ENCODE measurements around the gene MYCN.

The MYCN gene

DNA sequence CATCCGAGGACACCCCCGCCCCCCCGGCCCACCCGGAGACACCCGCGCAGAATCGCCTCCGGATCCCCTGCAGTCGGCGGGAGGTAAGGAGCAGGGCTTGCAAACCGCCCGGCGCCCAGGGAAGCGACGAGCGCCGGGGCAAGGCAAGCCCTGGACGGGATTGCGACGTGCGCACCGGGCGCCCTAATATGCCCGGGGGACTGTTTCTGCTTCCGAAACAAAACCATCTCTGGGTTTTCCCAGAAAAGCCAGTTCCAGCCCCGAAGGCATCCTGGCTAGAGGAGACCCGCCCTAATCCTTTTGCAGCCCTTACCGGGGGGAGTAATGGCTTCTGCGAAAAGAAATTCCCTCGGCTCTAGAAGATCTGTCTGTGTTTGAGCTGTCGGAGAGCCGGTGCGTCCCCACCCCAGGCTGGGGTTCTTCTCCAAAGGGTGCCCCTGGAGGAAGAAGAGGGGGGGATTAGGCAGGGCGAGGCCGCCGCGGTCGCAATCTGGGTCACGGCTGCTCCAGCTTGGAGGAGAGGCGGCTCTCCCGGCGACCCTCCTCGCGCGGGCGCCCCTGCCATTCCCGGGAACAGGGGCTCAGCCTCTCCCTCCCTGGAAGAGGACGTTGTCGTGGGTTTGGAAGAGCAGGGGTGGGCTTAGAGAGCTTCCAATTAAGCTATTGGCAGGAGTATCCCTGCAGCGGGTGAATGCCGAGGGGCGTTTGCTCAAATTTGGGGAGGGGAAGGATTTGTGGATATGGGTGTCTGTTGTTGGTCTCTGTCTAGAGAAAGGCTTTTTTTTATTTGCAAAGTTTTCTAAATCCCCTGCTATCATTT is 521 bp downstream of the MYCN start:
- peaks cover 11 to 41% (median 34%) of the 10 kb centered on the region in 4 experiments for H3K4me1 ChIP-seq (ENCODE audit: control extremely low read depth in 1 of 4, control insufficient read depth in 4 of 4, insufficient read depth in 4 of 4, low read length in 3 of 4)
- peak overlapping the region; percentile 43 to 50 for H3K27ac ChIP-seq (ENCODE audit: insufficient read depth in 1 of 2, low read depth in 1 of 2, low read length in 2 of 2, poor library complexity in 1 of 2, severe bottlenecking in 2 of 2)
- CTCF ChIA-PET: interaction anchor here (0.7 to 4.6 kb wide), 27 partner anchors 9 to 815 kb away, joined by 3 to 80 read pairs (median 5); no protein-coding TSS in a partner anchor
- H3K27me3 ChIP-seq (replicated peaks in 2 of 5; ENCODE audit: control insufficient read depth in 4 of 5, insufficient read depth in 5 of 5, low read length in 4 of 5): peaks cover 0 to 2% (median 0%) of the 10 kb centered on the region in 5 experiments
- 0% methylated on average over 43 of the region's 52 CpGs for WGBS (ENCODE audit: insufficient coverage)
- H3K36me3 ChIP-seq (ENCODE audit: control insufficient read depth in 4 of 4, insufficient read depth in 4 of 4, low read length in 3 of 4): peaks cover 5 to 30% (median 19%) of the 10 kb centered on the region in 4 experiments
- peak overlapping the region; percentile 82 to 99 (median 95) for H3K4me3 ChIP-seq (ENCODE audit: control insufficient read depth in 1 of 7, extremely low read depth in 1 of 7, insufficient read depth in 4 of 7, low read depth in 2 of 7, low read length in 6 of 7)
- POLR2A ChIA-PET: interaction anchor here (1.1 to 2.3 kb wide), 5 partner anchors 8 to 566 kb away, joined by 3 to 12 read pairs (median 4); no protein-coding TSS in a partner anchor
- no peaks in the 10 kb centered on the region for H3K9me3 ChIP-seq (ENCODE audit: control extremely low read depth in 1 of 5, control insufficient read depth in 4 of 5, insufficient read depth in 2 of 5, low read depth in 1 of 5, low read length in 4 of 5)
- DNase-seq: peak in 2 of 3 donors; percentile 33 to 48

DNA sequence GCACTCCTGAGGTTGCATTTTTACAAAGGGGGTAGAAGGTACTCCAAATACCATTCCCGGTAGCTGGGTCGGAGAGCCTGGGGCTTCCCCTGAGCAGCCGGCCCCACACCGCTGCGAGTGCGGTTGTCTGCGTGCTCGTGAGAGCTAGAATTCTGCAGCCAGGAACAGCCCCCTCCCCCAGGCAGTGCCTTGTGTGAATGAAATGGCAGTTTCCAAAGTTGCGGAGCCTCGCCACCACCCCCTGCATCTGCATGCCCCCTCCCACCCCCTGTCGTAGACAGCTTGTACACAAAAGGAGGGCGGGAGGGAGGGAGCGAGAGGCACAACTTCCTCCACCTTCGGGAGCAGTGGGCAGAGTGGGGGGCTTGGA is 1.1 kb downstream of the MYCN start:
- ChIA-PET CTCF (interaction anchor here (1.0 to 4.6 kb wide), 16 partner anchors 10 to 815 kb away, joined by 3 to 80 read pairs (median 4); no protein-coding TSS in a partner anchor), POLR2A (interaction anchor here (1.0 to 2.3 kb wide), 6 partner anchors 9 to 537 kb away, joined by 3 to 12 read pairs (median 4); no protein-coding TSS in a partner anchor)
- WGBS (ENCODE audit: insufficient coverage): 0% methylated on average over 1 of the region's 14 CpGs
- peaks cover 0 to 2% (median 0%) of the 10 kb centered on the region in 5 experiments for H3K27me3 ChIP-seq (replicated peaks in 2 of 5; ENCODE audit: control insufficient read depth in 4 of 5, insufficient read depth in 5 of 5, low read length in 4 of 5)
- peak; percentile 76 to 92 (median 91) for DNase-seq
- H3K4me3 ChIP-seq (ENCODE audit: control insufficient read depth in 1 of 7, extremely low read depth in 1 of 7, insufficient read depth in 4 of 7, low read depth in 2 of 7, low read length in 6 of 7): peak overlapping the region; percentile 82 to 99 (median 95)
- H3K4me1 ChIP-seq (ENCODE audit: control extremely low read depth in 1 of 4, control insufficient read depth in 4 of 4, insufficient read depth in 4 of 4, low read length in 3 of 4): peaks cover 11 to 41% (median 37%) of the 10 kb centered on the region in 4 experiments
- H3K27ac ChIP-seq (ENCODE audit: insufficient read depth in 1 of 2, low read depth in 1 of 2, low read length in 2 of 2, poor library complexity in 1 of 2, severe bottlenecking in 2 of 2): peak overlapping the region in 1 of 2 experiments; percentile 43
- H3K36me3 ChIP-seq (ENCODE audit: control insufficient read depth in 4 of 4, insufficient read depth in 4 of 4, low read length in 3 of 4): peaks cover 9 to 36% (median 22%) of the 10 kb centered on the region in 4 experiments
- no peaks in the 10 kb centered on the region for H3K9me3 ChIP-seq (ENCODE audit: control extremely low read depth in 1 of 5, control insufficient read depth in 4 of 5, insufficient read depth in 2 of 5, low read depth in 1 of 5, low read length in 4 of 5)

DNA sequence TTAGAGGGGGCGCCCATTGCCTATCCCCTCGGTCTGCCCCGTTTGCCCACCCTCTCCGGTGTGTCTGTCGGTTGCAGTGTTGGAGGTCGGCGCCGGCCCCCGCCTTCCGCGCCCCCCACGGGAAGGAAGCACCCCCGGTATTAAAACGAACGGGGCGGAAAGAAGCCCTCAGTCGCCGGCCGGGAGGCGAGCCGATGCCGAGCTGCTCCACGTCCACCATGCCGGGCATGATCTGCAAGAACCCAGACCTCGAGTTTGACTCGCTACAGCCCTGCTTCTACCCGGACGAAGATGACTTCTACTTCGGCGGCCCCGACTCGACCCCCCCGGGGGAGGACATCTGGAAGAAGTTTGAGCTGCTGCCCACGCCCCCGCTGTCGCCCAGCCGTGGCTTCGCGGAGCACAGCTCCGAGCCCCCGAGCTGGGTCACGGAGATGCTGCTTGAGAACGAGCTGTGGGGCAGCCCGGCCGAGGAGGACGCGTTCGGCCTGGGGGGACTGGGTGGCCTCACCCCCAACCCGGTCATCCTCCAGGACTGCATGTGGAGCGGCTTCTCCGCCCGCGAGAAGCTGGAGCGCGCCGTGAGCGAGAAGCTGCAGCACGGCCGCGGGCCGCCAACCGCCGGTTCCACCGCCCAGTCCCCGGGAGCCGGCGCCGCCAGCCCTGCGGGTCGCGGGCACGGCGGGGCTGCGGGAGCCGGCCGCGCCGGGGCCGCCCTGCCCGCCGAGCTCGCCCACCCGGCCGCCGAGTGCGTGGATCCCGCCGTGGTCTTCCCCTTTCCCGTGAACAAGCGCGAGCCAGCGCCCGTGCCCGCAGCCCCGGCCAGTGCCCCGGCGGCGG is 1.7 kb downstream of the MYCN start:
- Histone ChIP-seq H3K36me3 (ENCODE audit: control insufficient read depth in 4 of 4, insufficient read depth in 4 of 4, low read length in 3 of 4) (peaks cover 9 to 42% (median 27%) of the 10 kb centered on the region in 4 experiments), H3K4me1 (ENCODE audit: control extremely low read depth in 1 of 4, control insufficient read depth in 4 of 4, insufficient read depth in 4 of 4, low read length in 3 of 4) (peaks cover 11 to 41% (median 37%) of the 10 kb centered on the region in 4 experiments), H3K27me3 (replicated peaks in 2 of 5; ENCODE audit: control insufficient read depth in 4 of 5, insufficient read depth in 5 of 5, low read length in 4 of 5) (peaks cover 0 to 2% (median 0%) of the 10 kb centered on the region in 5 experiments), H3K27ac (ENCODE audit: insufficient read depth in 1 of 2, low read depth in 1 of 2, low read length in 2 of 2, poor library complexity in 1 of 2, severe bottlenecking in 2 of 2) (peak overlapping the region in 1 of 2 experiments; percentile 34), H3K4me3 (ENCODE audit: control insufficient read depth in 1 of 7, extremely low read depth in 1 of 7, insufficient read depth in 4 of 7, low read depth in 2 of 7, low read length in 6 of 7) (peak overlapping the region; percentile 74 to 99 (median 95)), H3K9me3 (ENCODE audit: control extremely low read depth in 1 of 5, control insufficient read depth in 4 of 5, insufficient read depth in 2 of 5, low read depth in 1 of 5, low read length in 4 of 5) (no peaks in the 10 kb centered on the region)
- under 1% methylated on average over 87 of the region's 98 CpGs for WGBS (ENCODE audit: insufficient coverage)
- peak in 1 of 3 donors; percentile 35 for DNase-seq
- ChIA-PET POLR2A (interaction anchor here (1.0 to 2.3 kb wide), 6 partner anchors 8 to 537 kb away, joined by 3 to 12 read pairs (median 4); no protein-coding TSS in a partner anchor), CTCF (interaction anchor here (0.9 to 4.6 kb wide), 16 partner anchors 10 to 814 kb away, joined by 3 to 80 read pairs (median 4); no protein-coding TSS in a partner anchor)

DNA sequence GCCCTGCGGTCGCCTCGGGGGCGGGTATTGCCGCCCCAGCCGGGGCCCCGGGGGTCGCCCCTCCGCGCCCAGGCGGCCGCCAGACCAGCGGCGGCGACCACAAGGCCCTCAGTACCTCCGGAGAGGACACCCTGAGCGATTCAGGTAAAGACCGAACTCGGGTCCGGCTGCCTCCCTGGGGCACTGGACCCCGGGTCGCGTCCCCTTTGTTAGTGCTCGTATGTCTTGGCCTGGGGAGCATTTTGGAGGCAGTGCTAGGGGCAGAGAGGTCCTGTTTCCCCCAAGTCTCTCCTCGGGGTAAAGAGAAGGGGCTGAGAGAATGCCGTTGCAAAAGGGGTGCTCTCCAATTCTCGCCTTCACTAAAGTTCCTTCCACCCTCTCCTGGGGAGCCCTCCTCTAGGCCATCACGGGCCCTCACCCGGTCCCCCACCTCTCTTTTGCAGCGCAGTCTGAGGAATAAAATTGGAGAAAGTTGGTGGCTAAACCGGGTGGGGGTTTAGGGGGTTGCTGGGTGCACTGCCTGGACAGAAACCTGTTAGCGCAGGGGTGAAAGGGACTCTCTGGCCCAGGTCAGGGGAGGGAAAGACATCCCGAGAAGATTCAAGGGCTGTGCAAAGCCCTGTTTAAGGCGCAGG is 2.5 kb downstream of the MYCN start:
- CTCF ChIA-PET: interaction anchor here (0.8 to 4.6 kb wide), 18 partner anchors 10 to 575 kb away, joined by 3 to 80 read pairs (median 4); no protein-coding TSS in a partner anchor

DNA sequence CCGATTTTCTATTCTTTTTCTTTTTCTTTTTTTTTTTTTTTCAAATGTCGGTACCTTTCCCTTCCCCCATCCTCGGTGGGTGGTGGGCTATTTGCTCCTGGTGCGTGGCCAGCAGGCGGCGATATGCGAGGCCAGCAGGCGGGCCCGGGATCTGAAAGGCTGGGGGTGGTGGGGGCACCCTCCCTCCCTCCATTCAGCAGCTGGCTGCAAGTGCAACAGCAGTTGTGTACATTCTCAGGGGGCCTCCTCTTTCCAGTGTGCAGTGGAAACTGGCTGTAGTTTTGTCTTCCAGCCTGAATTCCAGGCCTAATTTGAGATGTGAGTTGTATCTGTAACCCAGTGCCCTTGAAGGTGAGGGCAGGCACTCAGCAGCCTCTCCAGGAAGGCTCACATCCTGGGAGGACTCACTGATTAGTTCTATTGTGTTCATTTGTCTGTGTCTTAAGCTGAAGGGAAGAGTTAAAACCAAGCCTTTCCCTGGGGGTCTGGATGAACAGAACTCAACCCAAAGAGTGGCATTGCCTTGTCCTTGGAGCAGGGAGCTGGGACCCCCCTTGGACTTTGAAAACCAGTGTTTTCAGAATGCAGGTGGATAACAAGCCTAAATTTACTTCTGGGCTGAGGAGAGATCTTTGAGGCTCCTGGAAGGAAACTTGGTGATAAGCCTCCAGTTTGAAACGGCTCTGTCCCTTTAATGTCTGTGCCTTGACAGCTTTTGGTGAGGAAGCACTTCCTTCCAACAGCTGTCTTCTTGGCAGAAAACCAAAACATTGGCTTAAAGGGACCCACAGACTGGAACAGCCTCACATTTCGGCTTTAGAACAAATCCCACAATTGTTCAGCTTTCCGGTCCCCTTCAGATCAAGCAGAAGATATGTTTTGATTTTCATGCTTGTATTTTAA is 3.3 kb downstream of the MYCN start:
- H3K9me3 ChIP-seq (ENCODE audit: control extremely low read depth in 1 of 5, control insufficient read depth in 4 of 5, insufficient read depth in 2 of 5, low read depth in 1 of 5, low read length in 4 of 5): no peaks in the 10 kb centered on the region
- peak overlapping the region; percentile 74 to 99 (median 95) for H3K4me3 ChIP-seq (ENCODE audit: control insufficient read depth in 1 of 7, extremely low read depth in 1 of 7, insufficient read depth in 4 of 7, low read depth in 2 of 7, low read length in 6 of 7)
- ChIA-PET CTCF (interaction anchor here (0.7 to 3.5 kb wide), 22 partner anchors 10 to 568 kb away, joined by 3 to 15 read pairs (median 4); no protein-coding TSS in a partner anchor), POLR2A (interaction anchor here (1.1 kb wide), 1 partner anchor 23 kb away, joined by 3 read pairs; no protein-coding TSS in a partner anchor)
- 0% methylated on average over 2 of the region's 12 CpGs for WGBS (ENCODE audit: insufficient coverage)
- peak; percentile 70 to 87 (median 83) for DNase-seq
- H3K27me3 ChIP-seq (replicated peaks in 2 of 5; ENCODE audit: control insufficient read depth in 4 of 5, insufficient read depth in 5 of 5, low read length in 4 of 5): no peaks in the 10 kb centered on the region
- H3K4me1 ChIP-seq (ENCODE audit: control extremely low read depth in 1 of 4, control insufficient read depth in 4 of 4, insufficient read depth in 4 of 4, low read length in 3 of 4): peaks cover 11 to 41% (median 37%) of the 10 kb centered on the region in 4 experiments
- H3K36me3 ChIP-seq (ENCODE audit: control insufficient read depth in 4 of 4, insufficient read depth in 4 of 4, low read length in 3 of 4): peaks cover 17 to 57% (median 33%) of the 10 kb centered on the region in 4 experiments
- peak overlapping the region in 1 of 2 experiments; percentile 61 for H3K27ac ChIP-seq (ENCODE audit: insufficient read depth in 1 of 2, low read depth in 1 of 2, low read length in 2 of 2, poor library complexity in 1 of 2, severe bottlenecking in 2 of 2)

More for the DNA sequence above, 2.5 kb downstream of the MYCN start:
- no peaks in the 10 kb centered on the region for H3K9me3 ChIP-seq (ENCODE audit: control extremely low read depth in 1 of 5, control insufficient read depth in 4 of 5, insufficient read depth in 2 of 5, low read depth in 1 of 5, low read length in 4 of 5)
- peaks cover 11 to 41% (median 37%) of the 10 kb centered on the region in 4 experiments for H3K4me1 ChIP-seq (ENCODE audit: control extremely low read depth in 1 of 4, control insufficient read depth in 4 of 4, insufficient read depth in 4 of 4, low read length in 3 of 4)
- peaks cover 0 to 2% (median 0%) of the 10 kb centered on the region in 5 experiments for H3K27me3 ChIP-seq (replicated peaks in 2 of 5; ENCODE audit: control insufficient read depth in 4 of 5, insufficient read depth in 5 of 5, low read length in 4 of 5)
- peak overlapping the region; percentile 74 to 99 (median 95) for H3K4me3 ChIP-seq (ENCODE audit: control insufficient read depth in 1 of 7, extremely low read depth in 1 of 7, insufficient read depth in 4 of 7, low read depth in 2 of 7, low read length in 6 of 7)
- H3K27ac ChIP-seq (ENCODE audit: insufficient read depth in 1 of 2, low read depth in 1 of 2, low read length in 2 of 2, poor library complexity in 1 of 2, severe bottlenecking in 2 of 2): peak overlapping the region in 1 of 2 experiments; percentile 61
- DNase-seq: peak in 2 of 3 donors; percentile 18 to 38
- 0% methylated on average over 28 of the region's 34 CpGs for WGBS (ENCODE audit: insufficient coverage)
- H3K36me3 ChIP-seq (ENCODE audit: control insufficient read depth in 4 of 4, insufficient read depth in 4 of 4, low read length in 3 of 4): peaks cover 13 to 49% (median 32%) of the 10 kb centered on the region in 4 experiments
- POLR2A ChIA-PET: interaction anchor here (1.2 to 2.3 kb wide), 2 partner anchors 496 to 536 kb away, joined by 4 to 12 read pairs; no protein-coding TSS in a partner anchor

All from common myeloid progenitor, CD34-positive (primary cell).